Measurements from ENCODE around the gene PRR7. TPM values are rescaled to one million over a fixed set of nuclear protein-coding genes. Genes with fewer than 3 reads are reported as not detected.
A peak's percentile ranks its signal among the peaks of the same experiment; 100 is the strongest.

Gene PRR7
- total and polyA plus RNA-seq, 2 of the 13 experiments (the other 11 are each of a cell fraction or from before 2014, with no cell fraction given), result 4.8 to 5.0 TPM

GRCh38 chr5:177399997-177400868 is 46.4 kb upstream of the PRR7 start, which contains the start of gene PFN3:
TSS of gene PFN3 (minus strand) at chr5:177400661. CDS start at chr5:177400576, 85 bp downstream.
- Histone ChIP-seq H3K9me3 (ENCODE audit: low read length) (no peaks in the 10 kb centered on the region), H3K79me2 (ENCODE audit: insufficient read depth, low read length) (no peaks in the 10 kb centered on the region), H3K27me3 (ENCODE audit: control insufficient read depth in 1 of 2, insufficient read depth in 2 of 2, low read length in 2 of 2) (peaks cover 2 to 24% of the 10 kb centered on the region in 2 experiments; a peak in 3 of 5 replicates), H4K20me1 (ENCODE audit: insufficient read depth, low read length) (no peaks in the 10 kb centered on the region), H3K36me3 (replicated peaks in 1 of 2; ENCODE audit: control insufficient read depth in 1 of 2, insufficient read depth in 2 of 2, low read length in 2 of 2) (no peaks in the 10 kb centered on the region), H3K4me3 (replicated peaks in 1 of 3; ENCODE audit: insufficient read depth in 1 of 3, low read depth in 2 of 3, low read length in 3 of 3) (no peak within 1 kb of the TSS), H2AFZ (ENCODE audit: low read length) (no peak within 1 kb of the TSS), H3K27ac (ENCODE audit: extremely low read length, insufficient read depth, low read length) (no peak within 1 kb of the TSS), H3K4me2 (ENCODE audit: low read depth, low read length) (no peak within 1 kb of the TSS), H3K4me1 (ENCODE audit: insufficient read depth, low read length) (peaks cover 9% of the 10 kb centered on the region; the same call in 1 of the 2 replicates), H3K9ac (ENCODE audit: insufficient read depth, low read depth, low read length) (no peak within 1 kb of the TSS)
- WGBS (ENCODE audit: low lambda C conversion rate), result 86% methylated on average over 49 of the region's 92 CpGs
- no peak for FAIRE-seq
- DNase-seq (ENCODE audit: low spot score), result no peak
- ChIA-PET POLR2A (no interaction called here), CTCF (ENCODE audit: low intra/inter-chr PET ratio, low total read pairs) (no interaction called here)
- no peak for ATAC-seq
- in situ Hi-C loops (cut with HindIII; ENCODE audit: extremely low pct_ligation_motif_present, low pct_unique_long_range_greater_than_20kb), result no loop called here
- BruUV-seq (replicated peaks), result no TSS peak
- TF ChIP-seq HMG20B (CRISPR knock-in tag; conservative IDR thresholded peaks at IDR 0.05), result no peak
- TF ChIP-seq ZNF446 (CRISPR knock-in tag; IDR thresholded peaks at IDR 0.05), result no peak
- 0 out of 2 replicates have a peak, but pooled peaks have one; percentile 36 for TF ChIP-seq ATF7 (IDR thresholded peaks at IDR 0.05)
- TF ChIP-seq ATF7 (CRISPR knock-in tag; IDR thresholded peaks at IDR 0.05), result no peak
- TF ChIP-seq CREB1 (IDR thresholded peaks at IDR 0.05), result peak; percentile 96
- TF ChIP-seq CREB1 (CRISPR knock-in tag; IDR thresholded peaks at IDR 0.05), result no peak
- TF ChIP-seq PHF5A (CRISPR knock-in tag; IDR thresholded peaks at IDR 0.05; ENCODE audit: low read depth, unreplicated experiment), result no peak
- no peak for TF ChIP-seq PHF20 (CRISPR knock-in tag; IDR thresholded peaks at IDR 0.05)
- TF ChIP-seq ZNF772 (CRISPR knock-in tag; IDR thresholded peaks at IDR 0.05), result no peak
- TF ChIP-seq, protein P1, sequence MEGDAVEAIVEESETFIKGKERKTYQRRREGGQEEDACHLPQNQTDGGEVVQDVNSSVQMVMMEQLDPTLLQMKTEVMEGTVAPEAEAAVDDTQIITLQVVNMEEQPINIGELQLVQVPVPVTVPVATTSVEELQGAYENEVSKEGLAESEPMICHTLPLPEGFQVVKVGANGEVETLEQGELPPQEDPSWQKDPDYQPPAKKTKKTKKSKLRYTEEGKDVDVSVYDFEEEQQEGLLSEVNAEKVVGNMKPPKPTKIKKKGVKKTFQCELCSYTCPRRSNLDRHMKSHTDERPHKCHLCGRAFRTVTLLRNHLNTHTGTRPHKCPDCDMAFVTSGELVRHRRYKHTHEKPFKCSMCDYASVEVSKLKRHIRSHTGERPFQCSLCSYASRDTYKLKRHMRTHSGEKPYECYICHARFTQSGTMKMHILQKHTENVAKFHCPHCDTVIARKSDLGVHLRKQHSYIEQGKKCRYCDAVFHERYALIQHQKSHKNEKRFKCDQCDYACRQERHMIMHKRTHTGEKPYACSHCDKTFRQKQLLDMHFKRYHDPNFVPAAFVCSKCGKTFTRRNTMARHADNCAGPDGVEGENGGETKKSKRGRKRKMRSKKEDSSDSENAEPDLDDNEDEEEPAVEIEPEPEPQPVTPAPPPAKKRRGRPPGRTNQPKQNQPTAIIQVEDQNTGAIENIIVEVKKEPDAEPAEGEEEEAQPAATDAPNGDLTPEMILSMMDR (CRISPR knock-in tag; IDR thresholded peaks at IDR 0.05), result no peak
- TF ChIP-seq PTBP1 (IDR thresholded peaks at IDR 0.05; ENCODE audit: low read depth, low read length, poor library complexity, severe bottlenecking), result no peak
- intact Hi-C loops (cut with micrococcal nuclease; ENCODE audit: unreplicated experiment), result no loop called here

All from HepG2 (cell line).